ENCODE results near the gene MRTO4. TPM values are rescaled to one million over a fixed set of nuclear protein-coding genes. Genes with fewer than 3 reads are reported as not detected.

Gene MRTO4
- total and polyA plus RNA-seq, 2 of the 13 experiments (the other 11 are each of a cell fraction or from before 2014, with no cell fraction given), result 28.1 to 59.2 TPM

DNA sequence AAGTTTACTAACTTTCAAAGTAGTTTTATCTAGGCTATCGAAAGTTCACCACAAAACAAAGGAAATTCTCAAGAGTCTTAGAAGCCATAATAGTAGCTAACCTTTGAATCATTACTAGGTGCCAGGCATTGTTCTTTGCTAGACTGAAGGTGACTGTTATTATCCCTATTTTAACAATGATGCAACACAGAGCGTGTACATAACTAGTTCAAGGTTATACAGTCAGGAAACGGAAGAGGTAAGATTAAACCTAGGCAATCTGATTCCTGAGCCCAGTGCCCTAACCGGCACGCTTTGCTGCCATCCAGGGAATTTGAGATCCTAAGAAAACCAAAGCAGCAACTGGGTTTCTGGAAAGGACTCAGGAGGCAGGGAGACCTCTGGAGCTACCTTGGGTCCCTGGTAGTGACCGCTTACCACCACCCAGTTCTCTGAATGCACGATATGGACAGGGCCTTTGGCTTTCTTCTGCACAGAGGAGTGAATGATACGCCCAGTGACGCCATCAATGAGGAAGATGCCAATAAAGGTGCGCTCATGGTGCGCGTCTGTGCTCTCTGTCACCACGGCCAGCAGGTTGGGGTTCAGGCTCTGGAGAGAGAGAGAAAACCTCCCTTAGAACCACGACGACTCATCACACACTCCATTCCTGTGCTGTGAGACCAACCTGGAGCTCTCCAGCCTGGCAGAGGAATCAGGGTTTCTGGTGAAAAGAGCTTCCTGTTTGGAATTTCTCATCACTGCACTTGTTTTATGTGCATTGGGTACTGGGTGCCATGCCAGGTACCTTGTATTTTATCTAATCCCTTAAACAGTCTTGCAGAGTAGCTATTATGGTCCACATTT is 28.4 kb upstream of the MRTO4 start (continued):
- TF ChIP-seq, protein P1, sequence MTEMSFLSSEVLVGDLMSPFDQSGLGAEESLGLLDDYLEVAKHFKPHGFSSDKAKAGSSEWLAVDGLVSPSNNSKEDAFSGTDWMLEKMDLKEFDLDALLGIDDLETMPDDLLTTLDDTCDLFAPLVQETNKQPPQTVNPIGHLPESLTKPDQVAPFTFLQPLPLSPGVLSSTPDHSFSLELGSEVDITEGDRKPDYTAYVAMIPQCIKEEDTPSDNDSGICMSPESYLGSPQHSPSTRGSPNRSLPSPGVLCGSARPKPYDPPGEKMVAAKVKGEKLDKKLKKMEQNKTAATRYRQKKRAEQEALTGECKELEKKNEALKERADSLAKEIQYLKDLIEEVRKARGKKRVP (CRISPR knock-in tag; IDR thresholded peaks at IDR 0.05), result peak in 1 of 2 experiments; percentile 93; a peak in 2 of 4 replicates
- TF ChIP-seq CCAR2 (optimal IDR thresholded peaks at IDR 0.05; ENCODE audit: low read depth, low read length) (no peak), RNF2 (conservative IDR thresholded peaks at IDR 0.05; ENCODE audit: low read depth) (no peak), HES4 (CRISPR knock-in tag; IDR thresholded peaks at IDR 0.05; ENCODE audit: borderline replicate concordance) (no peak), NR3C1 (CRISPR knock-in tag; IDR thresholded peaks at IDR 0.05) (no peak), TEAD3 (CRISPR knock-in tag; optimal IDR thresholded peaks at IDR 0.05; ENCODE audit: borderline replicate concordance) (no peak), MXD4 (CRISPR knock-in tag; IDR thresholded peaks at IDR 0.05) (no peak), ZNF558 (CRISPR knock-in tag; IDR thresholded peaks at IDR 0.05; ENCODE audit: borderline replicate concordance) (no peak), SATB2 (CRISPR knock-in tag; IDR thresholded peaks at IDR 0.05) (no peak), REL (CRISPR knock-in tag; conservative IDR thresholded peaks at IDR 0.05) (no peak), ZNF562 (CRISPR knock-in tag; IDR thresholded peaks at IDR 0.05; ENCODE audit: borderline replicate concordance) (no peak), ATF1 (CRISPR knock-in tag; IDR thresholded peaks at IDR 0.05) (no peak), RAD51 (IDR thresholded peaks at IDR 0.05; ENCODE audit: borderline replicate concordance) (no peak), ARNT2 (CRISPR knock-in tag; IDR thresholded peaks at IDR 0.05; ENCODE audit: low read depth) (no peak), ZNF766 (CRISPR knock-in tag; IDR thresholded peaks at IDR 0.05; ENCODE audit: borderline replicate concordance) (no peak), ZSCAN31 (CRISPR knock-in tag; IDR thresholded peaks at IDR 0.05; ENCODE audit: low read depth) (no peak), BCL6 (CRISPR knock-in tag; IDR thresholded peaks at IDR 0.05) (peak; percentile 93), STAG1 (CRISPR knock-in tag; IDR thresholded peaks at IDR 0.05) (no peak), NFIB (CRISPR knock-in tag; IDR thresholded peaks at IDR 0.05; ENCODE audit: borderline replicate concordance) (no peak)
- TF ChIP-seq, protein P2, sequence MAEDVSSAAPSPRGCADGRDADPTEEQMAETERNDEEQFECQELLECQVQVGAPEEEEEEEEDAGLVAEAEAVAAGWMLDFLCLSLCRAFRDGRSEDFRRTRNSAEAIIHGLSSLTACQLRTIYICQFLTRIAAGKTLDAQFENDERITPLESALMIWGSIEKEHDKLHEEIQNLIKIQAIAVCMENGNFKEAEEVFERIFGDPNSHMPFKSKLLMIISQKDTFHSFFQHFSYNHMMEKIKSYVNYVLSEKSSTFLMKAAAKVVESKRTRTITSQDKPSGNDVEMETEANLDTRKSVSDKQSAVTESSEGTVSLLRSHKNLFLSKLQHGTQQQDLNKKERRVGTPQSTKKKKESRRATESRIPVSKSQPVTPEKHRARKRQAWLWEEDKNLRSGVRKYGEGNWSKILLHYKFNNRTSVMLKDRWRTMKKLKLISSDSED (CRISPR knock-in tag; IDR thresholded peaks at IDR 0.05), result no peak
- TF ChIP-seq, protein P3, sequence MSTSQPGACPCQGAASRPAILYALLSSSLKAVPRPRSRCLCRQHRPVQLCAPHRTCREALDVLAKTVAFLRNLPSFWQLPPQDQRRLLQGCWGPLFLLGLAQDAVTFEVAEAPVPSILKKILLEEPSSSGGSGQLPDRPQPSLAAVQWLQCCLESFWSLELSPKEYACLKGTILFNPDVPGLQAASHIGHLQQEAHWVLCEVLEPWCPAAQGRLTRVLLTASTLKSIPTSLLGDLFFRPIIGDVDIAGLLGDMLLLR (CRISPR knock-in tag; IDR thresholded peaks at IDR 0.05), result no peak
- TF ChIP-seq, protein P4, sequence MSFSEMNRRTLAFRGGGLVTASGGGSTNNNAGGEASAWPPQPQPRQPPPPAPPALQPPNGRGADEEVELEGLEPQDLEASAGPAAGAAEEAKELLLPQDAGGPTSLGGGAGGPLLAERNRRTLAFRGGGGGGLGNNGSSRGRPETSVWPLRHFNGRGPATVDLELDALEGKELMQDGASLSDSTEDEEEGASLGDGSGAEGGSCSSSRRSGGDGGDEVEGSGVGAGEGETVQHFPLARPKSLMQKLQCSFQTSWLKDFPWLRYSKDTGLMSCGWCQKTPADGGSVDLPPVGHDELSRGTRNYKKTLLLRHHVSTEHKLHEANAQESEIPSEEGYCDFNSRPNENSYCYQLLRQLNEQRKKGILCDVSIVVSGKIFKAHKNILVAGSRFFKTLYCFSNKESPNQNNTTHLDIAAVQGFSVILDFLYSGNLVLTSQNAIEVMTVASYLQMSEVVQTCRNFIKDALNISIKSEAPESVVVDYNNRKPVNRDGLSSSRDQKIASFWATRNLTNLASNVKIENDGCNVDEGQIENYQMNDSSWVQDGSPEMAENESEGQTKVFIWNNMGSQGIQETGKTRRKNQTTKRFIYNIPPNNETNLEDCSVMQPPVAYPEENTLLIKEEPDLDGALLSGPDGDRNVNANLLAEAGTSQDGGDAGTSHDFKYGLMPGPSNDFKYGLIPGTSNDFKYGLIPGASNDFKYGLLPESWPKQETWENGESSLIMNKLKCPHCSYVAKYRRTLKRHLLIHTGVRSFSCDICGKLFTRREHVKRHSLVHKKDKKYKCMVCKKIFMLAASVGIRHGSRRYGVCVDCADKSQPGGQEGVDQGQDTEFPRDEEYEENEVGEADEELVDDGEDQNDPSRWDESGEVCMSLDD (CRISPR knock-in tag; IDR thresholded peaks at IDR 0.05; ENCODE audit: borderline replicate concordance), result no peak
- TF ChIP-seq, protein P5, sequence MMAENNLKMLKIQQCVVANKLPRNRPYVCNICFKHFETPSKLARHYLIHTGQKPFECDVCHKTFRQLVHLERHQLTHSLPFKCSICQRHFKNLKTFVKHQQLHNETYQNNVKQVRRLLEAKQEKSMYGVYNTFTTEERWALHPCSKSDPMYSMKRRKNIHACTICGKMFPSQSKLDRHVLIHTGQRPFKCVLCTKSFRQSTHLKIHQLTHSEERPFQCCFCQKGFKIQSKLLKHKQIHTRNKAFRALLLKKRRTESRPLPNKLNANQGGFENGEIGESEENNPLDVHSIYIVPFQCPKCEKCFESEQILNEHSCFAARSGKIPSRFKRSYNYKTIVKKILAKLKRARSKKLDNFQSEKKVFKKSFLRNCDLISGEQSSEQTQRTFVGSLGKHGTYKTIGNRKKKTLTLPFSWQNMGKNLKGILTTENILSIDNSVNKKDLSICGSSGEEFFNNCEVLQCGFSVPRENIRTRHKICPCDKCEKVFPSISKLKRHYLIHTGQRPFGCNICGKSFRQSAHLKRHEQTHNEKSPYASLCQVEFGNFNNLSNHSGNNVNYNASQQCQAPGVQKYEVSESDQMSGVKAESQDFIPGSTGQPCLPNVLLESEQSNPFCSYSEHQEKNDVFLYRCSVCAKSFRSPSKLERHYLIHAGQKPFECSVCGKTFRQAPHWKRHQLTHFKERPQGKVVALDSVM (CRISPR knock-in tag; IDR thresholded peaks at IDR 0.05), result no peak
